ENCODE results near the gene SAMD11.

The SAMD11 gene

DNA sequence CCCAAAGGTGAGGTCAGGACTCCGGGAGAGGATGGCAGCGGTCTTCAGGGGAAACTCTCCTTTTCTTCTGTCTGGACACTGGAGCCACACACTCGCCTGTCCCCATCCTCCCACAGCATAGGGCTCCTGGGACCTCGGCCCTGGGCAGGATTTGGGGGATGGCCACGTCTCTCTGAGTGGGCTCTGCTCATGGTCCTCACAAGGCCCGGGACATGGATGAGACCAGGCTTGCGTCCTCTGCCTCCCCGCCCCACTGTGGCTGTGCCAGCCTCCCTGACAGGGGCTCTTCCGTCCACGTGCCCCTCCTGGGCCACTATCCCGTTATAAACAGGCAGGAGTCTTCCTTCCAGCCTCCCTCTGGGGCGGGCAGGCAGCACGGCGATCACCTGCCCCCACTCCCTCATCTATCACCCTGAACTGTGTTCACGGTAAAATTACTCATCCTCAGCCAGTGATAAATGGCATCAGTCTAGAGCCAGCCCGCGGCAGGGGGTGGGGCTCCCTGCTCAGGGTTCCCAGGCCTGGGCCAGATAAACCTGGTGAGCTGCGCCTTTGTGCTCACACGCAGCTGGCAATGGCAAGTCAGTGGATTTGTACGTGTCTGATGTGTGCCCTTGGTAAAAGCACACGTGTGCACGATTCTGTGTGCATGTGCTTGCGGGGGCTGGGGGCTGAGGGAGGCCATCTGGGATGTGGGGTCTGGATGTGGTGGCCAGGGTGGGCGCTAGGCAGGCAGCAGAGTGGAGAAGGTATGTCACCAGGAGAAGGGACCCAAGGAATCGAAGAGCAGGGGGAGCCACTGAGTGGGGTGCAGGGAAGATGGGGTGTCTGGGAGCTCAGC lies 12.6 kb upstream of the SAMD11 start:
- Histone ChIP-seq H3K27ac (replicated peaks) (no peak overlapping the region), H3K27me3 (ENCODE audit: insufficient read depth, poor library complexity, severe bottlenecking) (no peaks in the 10 kb centered on the region), H3K4me3 (replicated peaks; ENCODE audit: insufficient read depth, low read length) (no peak overlapping the region)
- no peak for DNase-seq (ENCODE audit: low read depth in 1 of 2, low spot score in 1 of 2)
- no peak for TF ChIP-seq GABPA (IDR thresholded peaks at IDR 0.05; ENCODE audit: low read depth)
- no peak for TF ChIP-seq SPI1 (IDR thresholded peaks at IDR 0.05; ENCODE audit: borderline replicate concordance, low read depth)

DNA sequence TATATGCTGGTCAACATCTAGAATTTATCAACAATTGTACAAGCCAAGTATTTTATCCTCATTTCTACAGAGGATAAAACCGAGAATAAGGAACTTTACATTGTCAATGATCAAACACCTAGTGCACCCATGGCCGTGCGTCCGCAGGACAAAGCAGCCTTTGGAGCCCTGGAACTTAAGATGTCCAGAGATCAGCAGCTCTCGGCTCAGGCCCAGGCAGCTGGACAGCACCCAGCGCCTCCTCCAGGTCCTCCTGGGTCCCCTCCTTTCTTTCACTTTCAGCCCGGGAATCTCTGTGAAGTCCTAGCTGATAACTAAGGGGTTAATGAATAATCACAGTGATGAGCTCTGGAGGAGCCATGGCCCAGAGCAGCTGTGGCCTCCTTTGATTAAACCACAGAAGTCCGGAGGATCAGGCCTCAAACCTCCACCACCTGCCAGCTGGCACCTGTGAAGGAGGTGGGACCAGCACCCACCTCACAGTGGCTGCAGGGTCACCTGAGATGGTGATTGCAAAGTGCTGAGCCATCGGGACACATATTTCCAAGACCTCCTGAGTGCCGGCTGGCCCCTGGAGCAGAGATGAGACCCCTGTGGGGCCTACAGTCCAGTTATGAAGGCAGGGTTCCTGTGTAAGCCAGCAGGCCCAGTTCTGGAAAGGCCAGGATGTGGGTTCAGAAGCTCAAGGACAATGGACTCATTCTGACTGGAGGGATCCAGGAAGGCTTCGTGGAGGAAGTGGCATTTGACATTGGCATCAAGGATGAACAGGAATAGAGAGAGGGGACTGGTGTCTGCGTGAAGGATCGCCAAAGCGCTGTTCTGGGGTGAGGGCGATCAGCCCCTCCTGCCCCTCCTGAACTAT lies 11.6 kb upstream of the SAMD11 start:
- peak overlapping the region; percentile 62 for H3K27ac ChIP-seq (replicated peaks)
- DNase-seq (ENCODE audit: low read depth in 1 of 2, low spot score in 1 of 2), result no peak
- no peaks in the 10 kb centered on the region for H3K27me3 ChIP-seq (ENCODE audit: insufficient read depth, poor library complexity, severe bottlenecking)
- TF ChIP-seq SPI1 (IDR thresholded peaks at IDR 0.05; ENCODE audit: borderline replicate concordance, low read depth) (peak; percentile 26; the same call in 1 of the 2 replicates), GABPA (IDR thresholded peaks at IDR 0.05; ENCODE audit: low read depth) (no peak)
- H3K4me3 ChIP-seq (replicated peaks; ENCODE audit: insufficient read depth, low read length), result no peak overlapping the region

DNA sequence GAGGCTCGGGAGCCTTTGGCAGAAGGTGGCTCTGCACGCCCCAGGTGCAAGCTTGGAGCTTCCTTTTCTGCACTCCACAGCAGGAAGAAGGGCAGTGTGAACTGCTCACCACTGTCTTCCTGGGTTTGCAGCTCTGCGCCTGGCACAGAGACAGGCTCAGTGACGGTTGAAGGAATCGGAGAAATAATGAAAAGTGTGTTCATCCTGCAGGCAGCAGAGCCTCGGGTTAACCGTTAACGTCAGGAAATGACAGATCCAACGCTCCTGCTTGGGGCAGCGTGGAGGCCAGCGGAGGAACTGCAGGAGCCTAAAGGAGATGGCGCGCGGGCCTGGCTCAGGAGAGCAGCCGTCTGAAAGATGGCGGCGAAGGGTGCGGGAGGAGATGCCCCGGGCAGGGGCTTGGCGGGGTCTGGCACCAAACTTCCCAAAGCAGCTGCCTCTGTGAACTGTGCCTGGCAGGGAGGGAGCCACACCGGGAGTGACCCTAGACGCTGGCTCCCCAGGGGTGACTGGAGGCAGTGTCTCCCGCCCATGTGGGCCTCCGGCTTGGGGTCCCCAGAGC lies 10.9 kb upstream of the SAMD11 start:
- DNase-seq (ENCODE audit: low read depth in 1 of 2, low spot score in 1 of 2), result peak in 1 of 2 experiments; percentile 75
- Histone ChIP-seq H3K4me3 (replicated peaks; ENCODE audit: insufficient read depth, low read length) (no peak overlapping the region), H3K27me3 (ENCODE audit: insufficient read depth, poor library complexity, severe bottlenecking) (no peaks in the 10 kb centered on the region), H3K27ac (replicated peaks) (peak overlapping the region; percentile 62)
- TF ChIP-seq GABPA (IDR thresholded peaks at IDR 0.05; ENCODE audit: low read depth), result no peak
- peak; percentile 24; the same call in 1 of the 2 replicates for TF ChIP-seq SPI1 (IDR thresholded peaks at IDR 0.05; ENCODE audit: borderline replicate concordance, low read depth)
- TF ChIP-seq, protein P1, sequence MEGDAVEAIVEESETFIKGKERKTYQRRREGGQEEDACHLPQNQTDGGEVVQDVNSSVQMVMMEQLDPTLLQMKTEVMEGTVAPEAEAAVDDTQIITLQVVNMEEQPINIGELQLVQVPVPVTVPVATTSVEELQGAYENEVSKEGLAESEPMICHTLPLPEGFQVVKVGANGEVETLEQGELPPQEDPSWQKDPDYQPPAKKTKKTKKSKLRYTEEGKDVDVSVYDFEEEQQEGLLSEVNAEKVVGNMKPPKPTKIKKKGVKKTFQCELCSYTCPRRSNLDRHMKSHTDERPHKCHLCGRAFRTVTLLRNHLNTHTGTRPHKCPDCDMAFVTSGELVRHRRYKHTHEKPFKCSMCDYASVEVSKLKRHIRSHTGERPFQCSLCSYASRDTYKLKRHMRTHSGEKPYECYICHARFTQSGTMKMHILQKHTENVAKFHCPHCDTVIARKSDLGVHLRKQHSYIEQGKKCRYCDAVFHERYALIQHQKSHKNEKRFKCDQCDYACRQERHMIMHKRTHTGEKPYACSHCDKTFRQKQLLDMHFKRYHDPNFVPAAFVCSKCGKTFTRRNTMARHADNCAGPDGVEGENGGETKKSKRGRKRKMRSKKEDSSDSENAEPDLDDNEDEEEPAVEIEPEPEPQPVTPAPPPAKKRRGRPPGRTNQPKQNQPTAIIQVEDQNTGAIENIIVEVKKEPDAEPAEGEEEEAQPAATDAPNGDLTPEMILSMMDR (IDR thresholded peaks at IDR 0.05; ENCODE audit: insufficient read depth, low read length), result peak; percentile 17

DNA sequence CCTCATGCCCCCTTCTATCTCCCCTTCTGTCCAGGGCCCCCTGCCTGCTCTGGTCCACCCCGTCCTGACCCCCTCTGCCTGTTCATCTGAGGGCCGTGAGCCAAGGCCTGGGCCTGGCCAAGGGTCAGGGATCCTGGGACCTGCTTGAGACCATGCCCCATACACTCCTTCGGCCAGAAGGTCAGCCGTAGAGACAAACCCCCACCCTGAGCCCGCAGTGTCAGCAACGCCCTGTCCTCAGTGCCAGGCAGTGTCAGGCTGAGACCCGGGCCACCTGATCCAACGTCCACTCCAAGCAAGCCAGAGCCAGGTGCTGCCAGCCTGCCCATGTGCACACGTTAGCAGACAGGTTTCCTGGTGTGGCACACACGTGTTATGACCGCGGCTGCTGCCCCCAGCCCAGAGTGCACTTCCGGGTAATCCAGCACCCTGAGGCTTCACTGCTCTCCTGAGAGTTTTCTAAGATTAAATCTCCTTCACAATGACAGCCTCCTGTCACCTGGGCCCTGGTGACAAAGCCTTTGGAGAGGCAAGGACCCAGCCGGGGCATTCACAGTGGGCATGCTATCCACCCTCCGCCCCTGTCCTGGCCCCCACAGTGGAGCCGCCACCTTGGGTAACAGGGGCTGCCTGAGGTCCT lies 10.1 kb upstream of the SAMD11 start:
- H3K27me3 ChIP-seq (ENCODE audit: insufficient read depth, poor library complexity, severe bottlenecking), result no peaks in the 10 kb centered on the region
- no peak for DNase-seq (ENCODE audit: low read depth in 1 of 2, low spot score in 1 of 2)
- TF ChIP-seq POLR2AphosphoS5 (IDR thresholded peaks at IDR 0.05; ENCODE audit: low read depth), result no peak
- TF ChIP-seq, protein P1 (IDR thresholded peaks at IDR 0.05; ENCODE audit: insufficient read depth, low read length), result no peak
- TF ChIP-seq, protein P2, sequence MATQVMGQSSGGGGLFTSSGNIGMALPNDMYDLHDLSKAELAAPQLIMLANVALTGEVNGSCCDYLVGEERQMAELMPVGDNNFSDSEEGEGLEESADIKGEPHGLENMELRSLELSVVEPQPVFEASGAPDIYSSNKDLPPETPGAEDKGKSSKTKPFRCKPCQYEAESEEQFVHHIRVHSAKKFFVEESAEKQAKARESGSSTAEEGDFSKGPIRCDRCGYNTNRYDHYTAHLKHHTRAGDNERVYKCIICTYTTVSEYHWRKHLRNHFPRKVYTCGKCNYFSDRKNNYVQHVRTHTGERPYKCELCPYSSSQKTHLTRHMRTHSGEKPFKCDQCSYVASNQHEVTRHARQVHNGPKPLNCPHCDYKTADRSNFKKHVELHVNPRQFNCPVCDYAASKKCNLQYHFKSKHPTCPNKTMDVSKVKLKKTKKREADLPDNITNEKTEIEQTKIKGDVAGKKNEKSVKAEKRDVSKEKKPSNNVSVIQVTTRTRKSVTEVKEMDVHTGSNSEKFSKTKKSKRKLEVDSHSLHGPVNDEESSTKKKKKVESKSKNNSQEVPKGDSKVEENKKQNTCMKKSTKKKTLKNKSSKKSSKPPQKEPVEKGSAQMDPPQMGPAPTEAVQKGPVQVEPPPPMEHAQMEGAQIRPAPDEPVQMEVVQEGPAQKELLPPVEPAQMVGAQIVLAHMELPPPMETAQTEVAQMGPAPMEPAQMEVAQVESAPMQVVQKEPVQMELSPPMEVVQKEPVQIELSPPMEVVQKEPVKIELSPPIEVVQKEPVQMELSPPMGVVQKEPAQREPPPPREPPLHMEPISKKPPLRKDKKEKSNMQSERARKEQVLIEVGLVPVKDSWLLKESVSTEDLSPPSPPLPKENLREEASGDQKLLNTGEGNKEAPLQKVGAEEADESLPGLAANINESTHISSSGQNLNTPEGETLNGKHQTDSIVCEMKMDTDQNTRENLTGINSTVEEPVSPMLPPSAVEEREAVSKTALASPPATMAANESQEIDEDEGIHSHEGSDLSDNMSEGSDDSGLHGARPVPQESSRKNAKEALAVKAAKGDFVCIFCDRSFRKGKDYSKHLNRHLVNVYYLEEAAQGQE (IDR thresholded peaks at IDR 0.05; ENCODE audit: insufficient replicate concordance, low read depth), result no peak
- no peak for TF ChIP-seq SPI1 (IDR thresholded peaks at IDR 0.05; ENCODE audit: borderline replicate concordance, low read depth)
- TF ChIP-seq GABPA (IDR thresholded peaks at IDR 0.05; ENCODE audit: low read depth), result no peak
- H3K4me3 ChIP-seq (replicated peaks; ENCODE audit: insufficient read depth, low read length), result no peak overlapping the region
- peak overlapping the region; percentile 62 for H3K27ac ChIP-seq (replicated peaks)
